ENCODE results near the gene CTTNBP2.

The CTTNBP2 gene

DNA sequence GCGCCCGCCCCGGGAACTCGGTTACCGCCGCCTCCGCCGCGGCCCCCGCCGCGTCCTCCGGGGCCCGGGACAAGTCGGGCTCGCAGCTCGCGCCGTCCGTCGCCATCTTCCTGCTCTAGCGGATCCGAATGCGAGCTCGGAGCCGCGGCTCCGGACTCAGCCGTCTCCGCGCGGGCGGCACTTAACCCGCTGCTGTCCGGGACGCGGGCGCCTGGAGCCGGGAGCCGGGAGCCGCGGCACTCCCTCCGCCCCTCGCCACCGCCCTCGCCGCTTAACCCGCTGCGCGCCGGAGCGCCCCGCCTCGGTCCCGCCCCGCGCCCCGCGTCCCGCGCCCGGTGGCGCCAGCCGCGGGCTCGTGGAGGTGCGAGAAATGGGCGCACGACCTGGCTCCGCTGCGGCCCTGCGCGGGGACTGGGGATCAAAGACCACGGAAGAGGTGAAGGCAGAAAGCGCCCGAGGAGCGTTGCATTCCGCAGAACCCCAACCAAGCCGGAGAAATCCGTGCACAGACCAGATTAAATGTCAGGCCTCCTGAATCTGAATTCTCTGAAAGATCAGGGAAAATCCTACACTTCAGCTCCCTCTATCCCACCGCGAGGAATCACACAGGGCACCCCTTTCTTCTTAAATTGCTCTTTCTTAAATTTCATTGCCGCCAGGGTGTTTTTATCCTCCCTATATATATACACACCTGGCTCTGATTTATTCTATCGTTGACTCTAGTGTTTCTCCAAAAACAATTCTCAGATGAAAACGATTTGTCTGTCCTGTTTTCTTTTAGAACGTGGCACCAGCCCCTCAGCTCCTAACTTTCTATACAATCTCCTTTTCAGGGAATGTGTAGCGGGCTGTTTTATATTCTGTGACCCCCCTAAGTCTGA is at the start of gene CTTNBP2:
Gene CTTNBP2, minus strand, starts transcription at position 132 of the 881 bp plus-strand sequence. Its CDS starts 26 bp downstream, at position 106.
- no peak for DNase-seq (ENCODE audit: low read depth in 2 of 2)

DNA sequence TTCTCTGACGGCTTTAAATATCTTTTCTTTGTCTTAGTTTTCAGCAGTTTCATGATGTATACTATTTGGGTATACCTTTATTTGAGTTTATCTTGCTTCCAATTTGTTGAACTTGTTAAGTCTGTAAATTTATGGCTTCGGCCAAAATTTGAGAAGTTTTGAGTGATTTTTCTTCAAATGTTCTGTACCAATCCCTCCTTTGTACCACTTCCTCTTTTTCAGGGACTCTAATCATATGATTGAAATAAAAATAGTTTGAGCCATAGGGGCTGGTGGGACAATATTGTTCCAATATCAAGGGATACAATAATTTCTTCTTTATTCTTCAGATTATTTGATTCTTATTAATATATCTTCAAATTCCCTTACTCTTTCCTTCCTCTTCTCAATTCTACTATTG is 43.1 kb upstream of the CTTNBP2 start:
- DNase-seq (ENCODE audit: low read depth in 2 of 2), result no peak

- no peak for DNase-seq (ENCODE audit: low read depth in 2 of 2)
These were observed 39.2 kb upstream of the CTTNBP2 start for GRCh38 chr7:117912421-117912820.

- DNase-seq (ENCODE audit: low read depth in 2 of 2), result no peak
These were observed 35.0 kb upstream of the CTTNBP2 start for GRCh38 chr7:117908031-117908795.

DNA sequence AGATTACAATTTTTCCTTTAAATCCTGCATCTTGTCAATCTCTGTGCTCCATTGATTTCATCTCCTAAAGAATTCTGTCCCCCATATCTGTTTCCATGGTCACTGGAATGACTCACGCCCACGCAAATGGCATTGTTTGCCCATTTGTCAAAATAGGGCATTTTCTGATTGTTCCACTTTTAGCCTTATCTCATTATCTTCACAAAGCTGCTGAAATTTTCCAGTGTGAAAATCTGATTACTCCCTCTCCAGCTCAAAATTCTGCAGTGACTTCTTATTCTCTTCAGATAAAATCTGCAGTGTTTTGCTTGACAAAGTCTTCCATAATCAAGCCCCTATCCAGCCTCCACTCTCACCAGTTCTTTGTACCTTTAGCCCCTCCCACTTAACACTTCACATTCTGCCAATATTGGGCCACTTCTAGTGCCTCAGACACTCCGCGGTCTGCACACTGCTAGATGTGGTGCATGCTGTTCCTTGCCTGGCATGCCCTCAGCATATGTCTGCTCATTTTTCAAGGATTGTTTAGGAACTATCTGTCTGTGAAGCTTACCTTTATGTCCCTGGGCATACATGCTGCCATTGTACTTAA is 33.9 kb upstream of the CTTNBP2 start:
- no peak for DNase-seq (ENCODE audit: low read depth in 2 of 2)

GRCh38 chr7:117902314-117902889 is 29.2 kb upstream of the CTTNBP2 start:
- no peak for DNase-seq (ENCODE audit: low read depth in 2 of 2)

DNA sequence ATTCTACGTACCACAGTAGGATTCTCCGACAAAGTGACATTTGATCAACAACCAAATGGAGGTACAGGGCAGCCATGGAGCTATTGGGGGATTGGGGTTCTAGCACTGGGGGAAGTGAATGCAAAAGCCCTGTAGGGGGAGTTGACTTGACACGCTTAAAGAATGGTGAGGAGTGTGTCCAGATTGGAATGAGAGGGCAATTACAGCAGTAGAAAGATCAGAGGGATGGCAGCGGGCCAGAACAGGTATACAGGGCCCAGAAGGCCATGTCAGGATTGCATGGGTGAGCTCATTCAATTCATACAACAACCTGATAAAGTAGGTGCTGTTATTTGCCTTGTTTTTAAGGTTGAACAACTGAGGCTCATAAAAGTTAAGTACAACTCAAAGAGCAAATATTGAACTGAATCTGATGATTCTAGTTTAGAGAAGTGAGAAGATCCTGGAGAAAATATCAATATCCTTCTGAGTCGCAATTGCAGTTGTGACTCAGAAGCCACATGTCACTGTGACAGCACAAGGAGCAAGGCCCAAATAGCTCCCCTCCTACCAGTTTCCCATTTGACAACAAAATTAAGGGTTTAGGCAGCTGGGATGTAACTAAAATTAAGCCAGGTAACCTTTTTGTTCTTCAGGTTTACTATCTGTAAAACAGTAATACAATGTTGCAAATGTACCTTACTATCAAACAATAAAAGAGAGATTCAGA is 28.0 kb upstream of the CTTNBP2 start:
- DNase-seq (ENCODE audit: low read depth in 2 of 2), result no peak

GRCh38 chr7:117896339-117896738 is 23.1 kb upstream of the CTTNBP2 start:
- no peak for DNase-seq (ENCODE audit: low read depth in 2 of 2)

DNA sequence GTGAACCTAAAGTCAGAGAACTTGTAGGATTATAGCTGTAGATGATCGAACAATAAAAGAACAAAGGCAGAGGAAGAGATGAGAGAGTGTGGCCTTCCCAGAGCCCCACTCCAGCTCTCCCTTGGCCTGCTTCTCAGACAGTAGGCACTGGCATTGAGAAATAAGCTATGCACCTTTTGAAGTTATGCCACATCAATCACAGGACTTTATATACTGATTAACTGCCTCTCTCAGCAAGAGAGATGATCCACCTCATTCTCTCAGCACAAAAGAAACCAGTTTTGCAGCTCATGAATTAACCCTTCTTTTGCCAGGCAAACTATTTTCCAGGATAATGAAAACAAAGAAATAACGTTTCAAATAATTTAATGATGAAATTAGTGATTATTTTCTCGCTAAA is 22.0 kb upstream of the CTTNBP2 start:
- DNase-seq (ENCODE audit: low read depth in 2 of 2), result no peak

DNA sequence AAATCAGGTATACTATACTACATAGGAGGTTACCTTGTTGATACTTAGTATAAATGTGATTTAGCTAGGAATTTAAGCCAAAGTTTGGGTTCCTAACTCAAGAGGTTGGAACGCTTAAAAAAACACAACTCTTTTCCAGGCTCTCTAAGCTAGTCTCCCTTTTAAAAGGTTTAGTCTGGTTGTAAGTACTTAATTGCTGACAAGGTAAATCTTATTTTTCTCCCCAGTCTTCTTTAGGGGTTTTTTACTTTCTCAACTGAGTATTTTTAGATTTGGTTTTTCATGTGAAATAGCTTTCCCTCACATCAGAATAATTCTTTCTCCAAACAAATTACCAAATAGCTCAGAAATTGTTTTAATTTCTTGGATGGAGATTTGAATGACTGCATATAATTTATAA is 20.8 kb upstream of the CTTNBP2 start:
- no peak for DNase-seq (ENCODE audit: low read depth in 2 of 2)

- DNase-seq (ENCODE audit: low read depth in 2 of 2), result no peak
These were observed 19.6 kb upstream of the CTTNBP2 start for GRCh38 chr7:117892821-117893220.

GRCh38 chr7:117889611-117890010 is 16.4 kb upstream of the CTTNBP2 start:
- DNase-seq (ENCODE audit: low read depth in 2 of 2), result no peak

DNA sequence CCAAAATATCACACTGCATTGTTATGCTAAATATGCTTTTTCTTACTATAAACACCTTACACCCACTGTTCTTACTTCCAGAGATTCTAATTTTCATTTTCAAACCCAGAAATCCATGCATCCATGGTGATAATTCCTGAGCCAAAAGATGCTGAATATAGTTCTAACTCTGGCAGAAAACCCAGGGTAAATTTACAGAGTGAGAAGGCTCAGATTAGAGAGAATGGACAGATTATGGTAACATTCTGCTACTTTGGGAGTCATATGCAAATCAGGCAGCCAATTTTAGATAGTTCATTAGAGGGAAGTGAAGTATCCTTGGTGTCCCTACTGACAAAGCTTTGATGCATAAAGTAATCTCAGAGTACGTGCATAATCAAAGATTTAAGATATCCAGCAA is 15.4 kb upstream of the CTTNBP2 start:
- no peak for DNase-seq (ENCODE audit: low read depth in 2 of 2)

DNA sequence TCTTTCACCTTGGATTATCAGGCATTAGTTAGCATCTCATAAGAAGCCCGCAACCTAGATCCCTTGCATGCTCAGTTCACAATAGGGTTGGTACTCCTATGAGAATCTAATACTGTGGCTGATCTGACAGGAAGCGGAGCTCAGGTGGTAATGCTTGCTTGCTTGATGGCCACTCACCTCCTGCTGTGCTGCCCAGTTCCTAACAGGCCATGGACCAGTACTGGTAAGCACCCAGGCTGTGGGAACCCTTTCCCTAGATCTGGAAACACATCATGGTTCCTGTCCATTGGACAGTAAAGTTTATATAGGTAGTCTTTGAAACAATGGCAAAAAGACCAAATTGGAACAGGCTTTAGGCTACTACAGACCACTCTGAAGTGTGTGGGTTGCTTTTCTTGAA is 9.4 kb upstream of the CTTNBP2 start:
- DNase-seq (ENCODE audit: low read depth in 2 of 2), result no peak

DNA sequence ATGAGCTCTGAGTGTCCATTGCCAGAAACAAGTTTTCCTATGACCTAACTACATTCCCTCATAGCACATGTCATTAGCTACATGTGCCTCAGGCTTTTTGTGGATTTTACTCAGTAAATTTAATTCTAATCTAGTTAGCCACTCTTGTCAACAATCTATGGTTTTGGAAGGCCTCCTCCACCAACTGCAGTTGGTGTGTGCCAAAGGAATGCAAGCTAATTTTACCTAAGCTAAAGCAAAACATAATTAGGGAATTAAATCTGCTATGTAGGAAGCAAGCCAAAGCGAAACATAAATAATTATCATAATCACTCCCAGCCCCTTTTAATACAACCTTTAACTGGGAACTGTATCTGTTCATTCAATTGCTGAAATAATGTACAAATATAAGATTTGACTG is 3.5 kb upstream of the CTTNBP2 start:
- no peak for DNase-seq (ENCODE audit: low read depth in 2 of 2)

DNA sequence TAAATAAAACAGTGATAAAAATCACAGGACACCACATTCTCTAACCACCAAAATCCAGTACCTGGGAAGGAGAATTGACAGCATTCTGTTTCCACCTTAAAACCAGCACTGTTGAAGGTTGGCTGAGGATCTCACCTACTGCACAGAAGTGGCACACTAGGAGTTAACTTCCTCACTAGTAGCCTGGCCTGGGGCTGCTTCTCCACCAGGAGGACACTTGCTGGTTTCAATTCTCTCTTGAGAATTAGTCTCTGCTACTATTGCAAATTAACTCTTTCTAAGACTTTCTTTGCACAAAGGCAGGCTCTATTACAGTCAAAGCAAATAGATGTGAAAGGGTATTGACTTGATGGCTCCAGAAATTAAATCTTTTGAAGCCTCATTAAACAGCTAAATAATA is 2.3 kb upstream of the CTTNBP2 start:
- no peak for DNase-seq (ENCODE audit: low read depth in 2 of 2)

GRCh38 chr7:117874191-117874700 is 1.0 kb upstream of the CTTNBP2 start:
- DNase-seq (ENCODE audit: low read depth in 2 of 2), result no peak

- no peak for DNase-seq (ENCODE audit: low read depth in 2 of 2)
These were observed 506 bp downstream of the CTTNBP2 start for GRCh38 chr7:117872561-117873309.

GRCh38 chr7:117871778-117872538 is 1.3 kb downstream of the CTTNBP2 start:
- DNase-seq (ENCODE audit: low read depth in 2 of 2), result no peak

DNA sequence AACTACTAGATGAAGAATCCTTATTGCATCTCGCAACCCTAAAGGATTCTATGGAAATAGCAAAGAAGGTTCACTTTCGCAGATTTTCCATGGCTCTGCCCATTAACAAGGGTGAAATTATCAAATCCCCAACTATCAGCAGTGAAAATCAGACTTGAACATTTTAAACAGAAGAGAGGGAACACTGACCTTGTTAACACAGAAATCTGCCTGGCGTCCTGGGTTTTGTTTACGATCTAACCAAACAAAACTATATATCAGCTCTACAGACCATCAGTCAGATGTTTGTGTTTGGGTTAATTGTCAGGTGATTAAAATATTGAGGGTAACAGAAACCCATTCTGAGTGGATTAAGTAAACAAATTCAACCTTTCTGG is 1.9 kb downstream of the CTTNBP2 start:
- DNase-seq (ENCODE audit: low read depth in 2 of 2), result no peak

All from stimulated activated CD4-positive, alpha-beta T cell treated with anti-CD3 and anti-CD28 coated beads, Interleukin-12 subunit alpha, Interleukin-12 subunit beta, amount 100 ng/mL, for 24 hours (primary cell).